Measurements from ENCODE around the gene RASA2. TPM values are rescaled to one million over a fixed set of nuclear protein-coding genes. Genes with fewer than 3 reads are reported as not detected.
"Not testable (repeated sequence)": the region's sequence is repeated elsewhere in the genome, so short reads cannot be mapped to it uniquely, and the experiment has no call there.

RASA2 gene
- total RNA-seq, 1 donor from 2014 or later, result 9.9 TPM

DNA sequence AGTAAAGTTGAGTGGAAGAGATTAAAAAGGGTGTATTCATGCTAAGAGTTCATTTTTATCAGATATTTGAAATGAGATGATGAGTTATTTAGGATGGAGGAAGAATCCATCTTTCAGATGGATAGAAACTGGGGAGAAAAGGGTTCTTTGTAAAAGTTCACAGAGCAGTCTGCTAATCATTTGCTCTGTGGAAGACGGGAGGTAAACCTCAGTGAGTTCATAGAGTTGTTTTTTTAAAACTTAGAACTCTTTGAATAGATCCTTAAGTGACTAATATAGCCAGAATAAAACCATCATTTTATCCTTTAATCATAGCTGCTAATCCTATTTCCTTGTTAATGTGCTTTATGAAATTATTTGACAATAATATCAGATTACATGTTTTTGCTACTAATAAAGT is 5.1 kb downstream of the RASA2 start:
- TF ChIP-seq, protein P1, sequence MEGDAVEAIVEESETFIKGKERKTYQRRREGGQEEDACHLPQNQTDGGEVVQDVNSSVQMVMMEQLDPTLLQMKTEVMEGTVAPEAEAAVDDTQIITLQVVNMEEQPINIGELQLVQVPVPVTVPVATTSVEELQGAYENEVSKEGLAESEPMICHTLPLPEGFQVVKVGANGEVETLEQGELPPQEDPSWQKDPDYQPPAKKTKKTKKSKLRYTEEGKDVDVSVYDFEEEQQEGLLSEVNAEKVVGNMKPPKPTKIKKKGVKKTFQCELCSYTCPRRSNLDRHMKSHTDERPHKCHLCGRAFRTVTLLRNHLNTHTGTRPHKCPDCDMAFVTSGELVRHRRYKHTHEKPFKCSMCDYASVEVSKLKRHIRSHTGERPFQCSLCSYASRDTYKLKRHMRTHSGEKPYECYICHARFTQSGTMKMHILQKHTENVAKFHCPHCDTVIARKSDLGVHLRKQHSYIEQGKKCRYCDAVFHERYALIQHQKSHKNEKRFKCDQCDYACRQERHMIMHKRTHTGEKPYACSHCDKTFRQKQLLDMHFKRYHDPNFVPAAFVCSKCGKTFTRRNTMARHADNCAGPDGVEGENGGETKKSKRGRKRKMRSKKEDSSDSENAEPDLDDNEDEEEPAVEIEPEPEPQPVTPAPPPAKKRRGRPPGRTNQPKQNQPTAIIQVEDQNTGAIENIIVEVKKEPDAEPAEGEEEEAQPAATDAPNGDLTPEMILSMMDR (IDR thresholded peaks at IDR 0.05), result no peak
- no peaks in the 10 kb centered on the region for H3K9me3 Mint-ChIP-seq (ENCODE audit: unreplicated experiment)
- H3K27me3 Mint-ChIP-seq (ENCODE audit: unreplicated experiment), result no peaks in the 10 kb centered on the region
- H3K4me1 Mint-ChIP-seq (ENCODE audit: unreplicated experiment), result peaks cover 7% of the 10 kb centered on the region
- H3K4me3 Mint-ChIP-seq (ENCODE audit: unreplicated experiment), result no peak overlapping the region
- no peak for DNase-seq (ENCODE audit: extremely low spot score, unreplicated experiment)
- H3K27ac Mint-ChIP-seq (ENCODE audit: unreplicated experiment), result no peak overlapping the region
- no peaks in the 10 kb centered on the region for H3K36me3 Mint-ChIP-seq (ENCODE audit: unreplicated experiment)

DNA sequence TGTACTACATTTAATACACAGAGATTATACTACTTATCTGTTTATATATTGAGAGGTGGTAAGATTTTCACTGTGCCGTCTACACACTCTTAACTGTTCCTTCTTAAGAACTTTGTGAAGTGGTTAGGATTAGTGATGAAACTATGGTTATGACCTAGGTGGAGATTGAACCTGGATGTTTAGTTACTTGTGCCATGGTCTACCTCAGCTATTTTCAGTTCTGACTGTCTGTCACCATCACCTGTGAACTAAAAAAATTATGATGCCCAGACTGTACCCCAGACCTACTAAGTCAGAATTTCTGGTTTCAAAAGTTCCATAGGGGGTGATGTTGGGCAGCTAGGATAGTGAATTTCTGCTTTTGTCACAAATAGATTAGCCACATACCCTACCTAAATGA is 6.4 kb downstream of the RASA2 start:
- Mint-ChIP-seq H3K36me3 (ENCODE audit: unreplicated experiment) (no peaks in the 10 kb centered on the region), H3K27me3 (ENCODE audit: unreplicated experiment) (no peaks in the 10 kb centered on the region), H3K9me3 (ENCODE audit: unreplicated experiment) (no peaks in the 10 kb centered on the region), H3K4me3 (ENCODE audit: unreplicated experiment) (no peak overlapping the region), H3K27ac (ENCODE audit: unreplicated experiment) (no peak overlapping the region), H3K4me1 (ENCODE audit: unreplicated experiment) (peaks cover 8% of the 10 kb centered on the region)
- DNase-seq (ENCODE audit: extremely low spot score, unreplicated experiment), result no peak
- TF ChIP-seq, protein P1 (IDR thresholded peaks at IDR 0.05), result no peak

DNA sequence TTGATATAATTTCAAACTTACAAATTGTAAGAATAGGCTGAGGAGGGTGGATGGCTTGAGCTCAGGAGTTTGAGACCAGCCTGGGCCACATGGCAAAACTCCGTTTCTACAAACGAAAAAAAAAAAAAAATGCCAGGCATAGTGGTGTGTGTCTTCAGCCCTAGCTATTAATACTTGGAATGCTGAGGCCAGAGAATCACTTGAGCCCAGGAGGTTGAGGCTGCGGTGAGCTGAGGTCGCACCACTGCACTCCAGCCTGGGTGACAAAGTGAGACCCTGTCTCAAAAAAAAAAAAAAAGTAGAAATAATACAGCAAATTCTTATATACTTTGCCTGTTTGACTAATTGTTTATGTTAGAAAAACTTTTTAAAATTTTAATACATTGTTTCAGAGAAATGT is 10.8 kb downstream of the RASA2 start:
- H3K4me1 Mint-ChIP-seq (ENCODE audit: unreplicated experiment), result peaks cover 20% of the 10 kb centered on the region
- not testable (repeated sequence) for H3K27me3 Mint-ChIP-seq (ENCODE audit: unreplicated experiment); H3K9me3 Mint-ChIP-seq (ENCODE audit: unreplicated experiment); H3K36me3 Mint-ChIP-seq (ENCODE audit: unreplicated experiment); DNase-seq (ENCODE audit: extremely low spot score, unreplicated experiment); H3K4me3 Mint-ChIP-seq (ENCODE audit: unreplicated experiment)
- H3K27ac Mint-ChIP-seq (ENCODE audit: unreplicated experiment), result peak overlapping the region; percentile 57

DNA sequence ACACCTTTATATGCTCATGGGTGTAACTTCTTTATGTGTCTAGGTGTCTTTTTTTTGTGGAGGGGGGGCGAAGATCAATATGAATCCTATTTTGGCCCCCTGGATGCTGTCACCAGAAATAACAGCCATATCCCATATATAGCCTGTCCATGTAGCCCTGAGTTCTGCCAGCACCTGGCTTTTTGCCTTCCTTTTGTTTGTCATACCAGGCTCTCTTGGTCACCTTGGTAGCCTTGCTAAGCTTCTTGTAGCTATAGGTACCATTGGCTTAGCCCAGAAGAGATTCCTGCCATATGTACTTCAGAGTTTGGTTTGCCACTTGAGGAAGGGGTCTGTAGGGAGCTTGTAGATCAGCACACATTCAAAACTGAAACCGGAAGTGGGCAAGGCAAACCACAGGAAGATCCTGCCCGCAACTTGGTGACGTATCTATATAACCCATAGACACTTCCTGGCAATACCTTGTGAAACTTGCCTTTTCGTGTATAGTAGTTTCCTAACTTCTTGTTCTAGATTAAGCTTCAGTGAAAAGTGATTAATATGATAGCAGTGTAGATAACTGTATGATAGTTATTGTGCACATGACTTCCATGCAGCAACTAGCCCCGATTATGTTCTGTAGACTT is 11.9 kb downstream of the RASA2 start:
- Mint-ChIP-seq H3K9me3 (ENCODE audit: unreplicated experiment) (no peaks in the 10 kb centered on the region), H3K27ac (ENCODE audit: unreplicated experiment) (no peak overlapping the region), H3K4me3 (ENCODE audit: unreplicated experiment) (no peak overlapping the region), H3K4me1 (ENCODE audit: unreplicated experiment) (peaks cover 20% of the 10 kb centered on the region), H3K36me3 (ENCODE audit: unreplicated experiment) (no peaks in the 10 kb centered on the region), H3K27me3 (ENCODE audit: unreplicated experiment) (no peaks in the 10 kb centered on the region)
- TF ChIP-seq, protein P1 (IDR thresholded peaks at IDR 0.05), result no peak
- no peak for DNase-seq (ENCODE audit: extremely low spot score, unreplicated experiment)

DNA sequence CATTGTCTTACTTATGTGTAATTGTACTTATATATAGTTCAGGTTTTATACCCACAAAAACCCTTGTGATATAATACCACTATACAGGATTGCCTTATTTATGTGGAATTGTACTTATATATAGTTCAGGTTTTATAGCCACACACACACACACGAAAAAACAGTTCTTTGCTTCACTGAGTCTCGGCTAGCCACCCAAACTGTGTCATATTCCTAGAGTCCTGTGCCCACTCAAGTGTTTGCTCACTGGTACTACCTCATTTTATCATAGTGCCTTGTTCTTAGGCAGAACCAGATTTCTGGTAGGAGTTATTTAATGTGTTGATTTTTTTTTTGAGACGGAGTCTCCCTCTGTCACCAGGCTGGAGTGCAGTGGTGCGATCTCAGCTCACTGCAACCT is 12.5 kb downstream of the RASA2 start:
- Mint-ChIP-seq H3K27me3 (ENCODE audit: unreplicated experiment) (no peaks in the 10 kb centered on the region), H3K9me3 (ENCODE audit: unreplicated experiment) (no peaks in the 10 kb centered on the region), H3K36me3 (ENCODE audit: unreplicated experiment) (no peaks in the 10 kb centered on the region), H3K4me3 (ENCODE audit: unreplicated experiment) (no peak overlapping the region), H3K27ac (ENCODE audit: unreplicated experiment) (no peak overlapping the region), H3K4me1 (ENCODE audit: unreplicated experiment) (peaks cover 20% of the 10 kb centered on the region)
- DNase-seq (ENCODE audit: extremely low spot score, unreplicated experiment), result no peak
- TF ChIP-seq, protein P1 (IDR thresholded peaks at IDR 0.05), result no peak

DNA sequence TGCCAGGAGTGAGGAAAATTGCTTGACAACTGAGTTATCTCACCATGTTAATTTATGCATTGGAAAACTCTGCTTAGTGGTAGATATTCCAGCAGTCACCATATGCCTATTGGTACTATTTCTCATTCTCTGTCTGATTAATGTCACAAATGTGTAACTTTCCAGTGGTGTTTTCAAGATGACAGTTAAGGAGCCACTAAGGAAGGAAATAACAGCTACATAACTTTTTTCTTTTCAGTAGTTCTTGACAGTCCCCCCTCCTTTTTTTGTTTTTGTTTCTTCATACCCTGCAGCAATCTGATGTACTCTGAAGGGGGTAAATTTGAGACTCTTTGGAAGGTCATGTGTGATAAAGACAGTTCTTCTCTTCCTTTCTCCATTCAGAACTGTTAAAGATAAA is 13.1 kb downstream of the RASA2 start:
- Mint-ChIP-seq H3K27ac (ENCODE audit: unreplicated experiment) (no peak overlapping the region), H3K4me3 (ENCODE audit: unreplicated experiment) (no peak overlapping the region), H3K36me3 (ENCODE audit: unreplicated experiment) (no peaks in the 10 kb centered on the region), H3K27me3 (ENCODE audit: unreplicated experiment) (no peaks in the 10 kb centered on the region), H3K9me3 (ENCODE audit: unreplicated experiment) (no peaks in the 10 kb centered on the region), H3K4me1 (ENCODE audit: unreplicated experiment) (peaks cover 20% of the 10 kb centered on the region)
- no peak for DNase-seq (ENCODE audit: extremely low spot score, unreplicated experiment)
- TF ChIP-seq, protein P1 (IDR thresholded peaks at IDR 0.05), result no peak

All from osteocyte (in vitro differentiated cells).